ENCODE measurements around the gene RXRA.

GRCh38 chr9:134452728-134453127 is 126.5 kb downstream of the RXRA start:
- TF ChIP-seq POLR2A (IDR thresholded peaks at IDR 0.05; ENCODE audit: low read length) (no peak), GATA1 (IDR thresholded peaks at IDR 0.05; ENCODE audit: low read depth, low read length) (no peak)
